Measurements from ENCODE around the gene EVPL.
"Not testable (repeated sequence)": the region's sequence is repeated elsewhere in the genome, so short reads cannot be mapped to it uniquely, and the experiment has no call there.

EVPL gene

DNA sequence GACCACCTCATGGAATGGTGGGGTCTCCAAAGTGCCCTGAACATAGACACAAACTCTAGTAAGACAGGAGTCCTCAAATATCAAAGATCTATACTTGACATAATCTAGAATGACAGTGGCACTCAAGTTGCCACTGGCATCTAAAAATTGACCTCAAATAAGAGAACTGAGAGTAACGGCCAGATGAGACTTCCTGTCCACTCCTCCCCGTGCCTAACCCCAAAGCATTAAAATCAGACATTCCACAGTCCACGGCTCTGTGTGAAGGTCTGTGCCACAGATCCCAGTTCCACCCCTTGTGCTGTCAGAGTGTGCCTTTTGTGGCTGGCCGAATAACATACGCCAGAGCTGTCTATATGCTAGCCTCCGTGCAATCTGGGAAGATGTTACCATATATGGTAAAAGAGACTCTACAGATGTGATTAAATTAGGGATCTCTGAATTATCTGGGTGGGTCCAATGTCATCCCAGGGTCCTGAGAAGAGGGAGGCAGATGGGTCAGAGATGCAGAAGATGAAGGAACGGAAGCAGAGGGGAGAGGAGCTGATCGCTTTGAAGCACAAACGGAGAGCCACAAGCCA, 21.0 kb upstream of the EVPL start:
- no peak for DNase-seq

DNA sequence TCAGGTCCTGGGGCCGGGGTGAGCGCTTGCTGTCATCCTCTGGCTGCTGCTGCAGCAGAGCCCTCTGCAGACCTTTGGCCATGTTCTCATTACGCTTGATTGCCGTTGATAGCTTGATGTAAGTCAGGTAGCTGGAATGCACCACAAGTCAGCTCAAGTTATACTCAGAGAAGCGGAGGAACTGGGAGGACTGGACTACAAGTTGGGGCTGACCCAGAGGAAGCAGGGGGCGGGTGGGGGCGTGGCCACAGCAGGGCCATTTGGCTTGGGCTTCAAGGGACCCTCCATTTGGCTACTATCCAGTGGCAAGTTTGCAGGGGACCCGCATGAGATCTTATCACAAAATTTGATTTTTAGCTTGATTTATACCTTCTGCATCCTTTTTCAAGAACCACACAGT, 19.0 kb upstream of the EVPL start:
- no peak for DNase-seq

DNA sequence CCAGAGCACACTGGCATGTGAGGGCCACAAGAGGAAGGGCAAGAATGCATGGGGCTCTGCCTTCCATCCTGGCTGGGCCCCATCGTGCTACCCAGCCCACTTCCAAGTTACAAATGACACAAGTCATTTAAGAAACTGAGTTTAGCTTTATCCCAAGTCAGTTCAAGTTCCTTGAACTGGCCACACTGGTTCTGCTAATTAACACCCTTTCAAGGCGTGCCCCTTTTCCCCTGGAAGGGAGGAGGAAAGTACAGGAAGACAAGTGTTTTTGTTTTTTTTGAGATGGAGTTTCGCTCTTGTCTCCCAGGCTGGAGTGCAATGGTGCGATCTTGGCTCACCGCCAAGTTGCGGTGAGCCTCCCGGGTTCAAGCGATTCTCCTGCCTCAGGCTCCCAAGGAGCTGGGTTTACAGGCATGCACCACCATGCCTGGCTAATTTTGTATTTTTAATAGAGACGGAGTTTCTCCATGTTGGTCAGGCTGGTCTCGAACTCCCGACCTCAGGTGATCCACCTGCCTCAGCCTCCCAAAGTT, 17.4 kb upstream of the EVPL start:
- DNase-seq: not testable (repeated sequence)

DNA sequence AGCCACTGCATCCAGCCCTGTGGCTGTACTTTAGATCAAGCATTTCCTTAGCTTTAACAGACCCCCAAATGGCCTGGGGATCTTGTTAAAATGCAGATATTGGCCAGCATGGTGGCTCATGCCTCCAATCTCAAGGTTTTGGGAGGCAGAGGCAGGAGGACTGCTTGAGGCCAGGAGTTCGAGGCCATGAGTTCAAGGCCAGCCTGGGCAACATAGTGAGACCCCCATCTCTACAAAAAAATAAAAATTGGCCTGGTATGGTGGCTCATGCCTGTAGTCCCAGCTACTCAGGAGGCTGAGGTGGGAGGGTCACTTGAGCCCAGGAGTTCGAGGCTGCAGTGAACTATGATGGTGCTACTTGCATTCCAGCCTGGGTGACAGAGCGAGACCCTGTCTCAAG, 15.8 kb upstream of the EVPL start:
- DNase-seq: not testable (repeated sequence)

DNA sequence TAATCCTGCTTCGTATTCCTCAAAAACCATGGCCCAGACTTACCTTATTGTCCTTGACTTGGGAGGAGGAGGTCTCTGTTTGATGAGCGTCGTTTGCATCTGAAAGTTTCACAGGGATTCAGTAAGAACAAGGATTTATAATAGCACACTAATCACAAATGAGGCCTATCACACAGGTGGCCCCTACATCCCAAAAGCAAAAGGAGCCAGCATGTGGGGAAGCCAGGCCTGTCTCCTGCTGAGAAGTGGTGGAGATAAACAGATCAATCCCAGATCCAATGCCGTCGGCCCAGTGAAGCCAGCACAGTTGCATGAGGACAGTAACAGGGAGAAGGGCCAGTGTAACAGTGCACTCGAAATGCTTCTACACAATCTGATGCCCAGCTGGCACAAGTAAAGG, 13.3 kb upstream of the EVPL start:
- DNase-seq: no peak

DNA sequence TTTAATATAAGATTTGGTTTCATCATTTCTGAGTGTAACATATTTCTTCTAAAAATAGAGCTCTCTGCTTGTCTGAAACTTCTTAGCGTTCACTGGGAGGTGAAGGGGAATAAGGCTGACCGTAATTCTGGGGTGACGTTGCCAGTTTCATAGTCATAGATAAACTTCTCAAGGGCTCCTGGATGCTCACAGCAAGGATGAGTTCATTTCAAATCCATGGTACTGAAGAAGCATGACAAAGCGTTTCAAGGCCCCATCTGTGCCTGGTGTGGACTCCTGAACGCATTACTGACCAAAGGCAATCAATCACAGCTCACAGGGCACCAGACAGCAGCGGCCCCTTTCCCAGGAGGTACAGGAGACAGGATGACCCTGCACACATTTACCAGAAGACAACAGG, 12.0 kb upstream of the EVPL start:
- DNase-seq: no peak

DNA sequence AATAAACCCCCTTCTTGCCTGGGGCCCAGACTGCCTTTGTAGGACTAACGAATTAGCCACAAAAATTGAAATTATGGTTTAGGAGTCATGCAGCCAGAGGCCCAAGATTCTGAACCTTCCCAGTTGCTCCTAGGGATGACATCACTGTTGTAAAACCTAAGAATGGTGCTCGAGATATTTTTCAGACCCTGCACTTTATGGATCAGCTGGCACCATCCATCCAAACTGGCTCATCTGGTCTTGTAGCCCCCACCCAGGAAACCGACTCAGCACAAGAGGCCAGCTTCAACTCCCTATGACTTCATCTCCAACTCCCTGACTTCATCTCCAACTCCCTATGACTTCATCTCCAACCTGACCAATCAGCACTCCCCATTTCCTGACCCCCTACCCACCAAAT, 10.9 kb upstream of the EVPL start:
- DNase-seq: no peak

DNA sequence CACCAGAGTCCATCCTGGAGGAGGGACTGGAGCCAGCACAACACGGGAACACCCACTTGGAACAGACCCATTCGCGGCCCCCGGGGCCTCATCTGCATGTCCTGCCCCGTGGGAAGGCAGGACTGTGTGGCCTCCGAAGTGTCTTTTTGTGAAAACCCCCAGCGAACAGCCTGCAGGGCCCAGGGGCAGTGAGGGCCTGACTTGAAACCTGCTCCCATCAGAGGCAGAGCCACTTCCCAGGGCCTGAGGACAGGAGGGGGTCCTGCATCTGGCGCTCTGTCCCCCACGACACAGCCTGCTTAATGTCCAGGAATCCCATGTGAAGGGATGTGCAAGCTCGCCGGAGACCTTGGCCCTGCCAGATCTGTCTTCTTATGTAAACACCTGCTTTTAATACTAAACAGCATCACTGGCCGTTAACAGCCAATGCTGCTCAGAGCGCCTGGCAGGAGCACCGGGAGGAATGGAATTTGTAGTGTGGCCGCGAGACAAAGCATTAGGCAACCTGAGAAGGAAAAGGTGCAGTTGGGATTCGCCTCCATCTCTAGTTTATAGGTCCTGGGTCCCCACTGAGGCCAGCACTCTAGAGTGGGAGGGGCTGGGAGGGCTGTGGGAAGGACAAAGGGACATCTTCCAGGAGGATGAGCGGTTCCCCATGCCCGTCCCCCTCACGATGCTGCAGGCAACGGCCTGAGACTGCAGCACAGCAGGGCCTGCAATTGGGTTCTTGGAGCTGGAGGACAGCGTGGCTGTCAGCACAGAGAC, 9.6 kb upstream of the EVPL start:
- no peak for DNase-seq

DNA sequence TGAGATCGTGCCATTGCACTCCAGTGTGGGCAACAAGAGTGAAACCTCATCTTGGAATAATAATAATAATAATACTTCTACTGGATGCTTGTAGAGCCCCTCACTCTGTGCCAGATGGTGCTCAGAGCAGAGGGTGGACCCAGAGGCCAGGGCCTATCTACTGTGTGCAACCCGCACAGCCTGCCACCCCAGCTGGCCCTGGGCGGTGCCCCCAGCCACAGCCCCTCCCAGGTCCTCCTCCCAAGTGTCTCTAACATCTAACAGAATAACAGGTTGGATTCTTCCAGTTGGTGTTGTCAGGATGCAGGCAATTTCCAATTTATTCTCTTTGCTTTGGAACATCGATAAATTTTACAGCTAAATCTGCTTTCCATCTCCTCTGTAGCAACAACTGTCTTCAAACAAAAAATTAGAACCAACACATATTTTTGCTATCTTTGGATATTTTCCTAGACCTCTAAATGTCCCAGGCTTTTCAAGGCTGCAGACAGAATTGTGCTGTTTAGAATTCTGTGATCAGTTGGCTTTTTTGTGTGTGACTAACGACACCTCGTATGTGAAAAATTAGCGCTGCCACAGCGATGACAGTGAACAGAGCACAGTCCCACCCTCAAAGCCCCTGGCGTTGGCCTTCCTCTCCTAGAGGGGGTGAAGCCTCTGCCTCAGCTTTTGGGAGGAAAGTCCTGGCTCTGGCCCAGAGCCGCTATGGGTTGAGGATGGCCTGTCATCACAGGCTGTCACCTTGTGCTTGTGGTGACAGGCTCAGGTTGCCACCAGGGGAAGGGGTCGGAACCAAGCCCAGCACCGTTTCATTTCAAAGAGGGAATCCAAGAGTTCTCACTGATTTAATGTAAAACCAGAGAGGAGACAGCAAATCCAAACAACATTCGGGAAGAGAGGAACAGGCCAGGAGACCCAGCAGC, 7.6 kb upstream of the EVPL start:
- no peak for DNase-seq

DNA sequence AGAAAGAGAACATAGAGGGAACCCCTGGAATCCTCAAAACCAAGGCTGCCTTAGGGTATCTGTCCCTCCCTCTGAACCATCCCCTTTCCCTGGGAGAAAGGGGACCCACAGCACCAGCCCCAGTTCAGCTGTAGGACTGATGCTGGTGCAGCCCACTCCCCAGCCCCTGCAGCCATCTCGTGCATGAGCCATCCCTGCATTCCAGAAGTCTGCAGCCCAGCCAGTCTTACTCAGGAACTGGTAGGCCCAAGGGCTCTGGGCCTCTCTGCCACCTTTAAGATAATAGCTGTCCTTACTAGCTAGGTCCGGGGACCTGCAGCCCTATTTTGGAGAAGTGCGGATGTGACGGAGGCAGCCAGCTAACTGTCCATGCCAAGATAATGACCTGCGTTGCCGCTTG, 6.0 kb upstream of the EVPL start:
- no peak for DNase-seq

DNA sequence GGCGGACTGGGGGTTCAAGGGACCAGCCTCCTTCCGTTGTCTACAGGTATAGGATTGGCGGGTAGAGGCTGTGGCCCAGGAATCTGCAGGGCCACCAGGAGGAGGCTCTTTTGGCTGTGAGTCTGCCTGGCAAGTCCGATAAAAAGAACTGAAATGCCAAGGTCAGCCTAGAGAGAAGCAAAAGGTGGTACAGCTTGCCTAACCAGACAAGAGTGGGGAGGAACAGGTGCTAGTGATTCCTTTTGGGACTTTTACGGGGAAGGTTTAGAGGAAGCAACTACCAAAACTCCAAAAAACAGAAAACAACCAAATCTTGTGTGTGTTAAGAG, 5.6 kb upstream of the EVPL start:
- DNase-seq: no peak

DNA sequence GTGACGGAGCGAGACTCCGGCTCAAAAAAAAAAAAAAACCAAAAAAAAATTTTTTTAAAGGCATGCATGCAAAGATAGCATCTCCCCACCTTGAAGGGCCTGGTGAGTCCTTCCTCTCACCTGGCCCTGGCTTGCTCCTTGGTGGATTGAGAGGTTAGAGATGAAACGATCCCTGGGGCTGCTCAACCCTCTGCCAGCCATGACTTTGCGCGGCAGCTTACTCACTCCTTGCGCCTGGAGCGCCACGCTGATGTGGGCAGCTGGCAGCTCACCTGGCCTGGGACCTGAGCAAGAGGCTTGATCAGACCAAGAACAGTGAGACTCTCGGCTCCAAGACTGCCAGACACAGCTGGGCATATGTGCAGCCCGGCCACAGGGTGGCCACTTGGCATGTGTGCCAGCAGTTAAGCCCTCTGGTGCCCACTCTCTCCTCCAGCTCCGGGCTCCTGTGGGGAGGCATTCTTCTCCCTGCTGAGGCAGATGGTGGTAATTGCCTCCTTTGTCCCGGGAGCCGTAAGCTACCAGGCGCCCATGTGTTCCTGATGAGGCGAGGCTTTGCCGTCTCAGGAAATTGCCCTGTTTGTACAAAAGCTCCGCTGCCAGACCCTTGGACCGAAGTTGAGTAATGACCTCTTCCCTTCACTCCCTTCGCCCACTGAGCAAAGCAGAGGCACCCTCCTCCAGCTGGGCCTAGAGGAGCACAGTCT, 5.1 kb upstream of the EVPL start:
- no peak for DNase-seq

DNA sequence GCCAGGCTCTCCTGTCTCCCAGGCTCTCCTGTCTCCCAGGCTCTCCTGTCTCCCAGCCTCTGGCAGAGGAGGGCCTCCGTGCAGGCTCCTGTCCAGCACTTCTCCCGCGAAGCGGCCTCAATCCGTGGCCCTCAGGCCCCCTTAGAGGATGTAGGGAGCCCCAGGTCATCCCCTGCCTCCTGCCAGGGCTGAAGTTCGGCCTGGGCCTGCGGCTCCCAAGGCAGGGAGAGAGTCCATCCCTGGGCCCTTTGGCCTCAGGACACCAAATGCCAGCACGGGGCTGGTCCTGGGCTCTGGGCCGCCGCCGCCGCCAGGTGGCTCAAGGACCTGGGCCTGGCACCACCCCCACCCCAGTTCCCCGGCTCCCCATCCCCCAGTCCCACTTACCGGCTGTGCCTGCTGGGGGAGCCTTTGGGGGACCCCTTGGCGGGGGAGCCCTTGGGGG, 370 bp downstream of the EVPL start:
- no peak for DNase-seq

DNA sequence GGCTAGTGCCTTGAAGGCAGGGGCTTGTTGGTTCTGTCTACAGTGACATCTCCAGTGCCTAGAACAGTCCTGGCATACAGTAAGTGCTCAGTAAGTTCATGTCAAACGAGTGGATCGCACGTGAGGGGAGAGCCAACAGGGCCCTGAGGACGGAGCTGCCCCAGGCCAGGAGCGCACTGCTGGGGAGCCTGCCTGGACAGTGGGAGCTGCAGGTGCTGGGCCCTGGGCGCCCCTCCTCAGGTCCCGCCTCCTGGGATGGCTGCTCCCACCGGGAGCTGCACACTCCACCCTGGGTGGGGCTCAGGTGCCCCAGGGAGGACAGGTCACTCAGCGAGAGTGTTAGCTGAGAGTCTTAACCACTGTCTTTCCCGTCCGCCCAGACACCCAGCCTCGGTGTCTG, 1.8 kb downstream of the EVPL start:
- DNase-seq: no peak

DNA sequence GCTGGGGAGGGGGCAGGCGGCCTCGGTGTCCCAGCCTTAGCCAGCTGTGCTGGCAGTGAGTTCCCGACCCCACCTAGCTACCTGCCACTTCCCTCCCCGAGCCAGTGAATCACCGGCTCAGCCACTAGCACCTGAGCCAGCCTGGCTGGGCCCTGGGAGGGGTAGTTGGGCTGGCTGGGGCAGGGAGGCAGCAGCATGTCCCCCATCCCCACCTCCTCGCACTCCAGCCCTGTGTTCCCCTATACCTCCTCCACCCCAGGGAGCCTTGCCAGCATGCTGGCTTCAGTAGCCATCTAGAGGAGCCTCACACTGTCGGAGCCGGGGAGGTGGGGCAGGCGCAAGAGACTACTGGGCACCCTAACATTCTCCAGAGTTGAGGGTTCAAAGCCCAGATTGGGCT, 2.8 kb downstream of the EVPL start:
- no peak for DNase-seq

DNA sequence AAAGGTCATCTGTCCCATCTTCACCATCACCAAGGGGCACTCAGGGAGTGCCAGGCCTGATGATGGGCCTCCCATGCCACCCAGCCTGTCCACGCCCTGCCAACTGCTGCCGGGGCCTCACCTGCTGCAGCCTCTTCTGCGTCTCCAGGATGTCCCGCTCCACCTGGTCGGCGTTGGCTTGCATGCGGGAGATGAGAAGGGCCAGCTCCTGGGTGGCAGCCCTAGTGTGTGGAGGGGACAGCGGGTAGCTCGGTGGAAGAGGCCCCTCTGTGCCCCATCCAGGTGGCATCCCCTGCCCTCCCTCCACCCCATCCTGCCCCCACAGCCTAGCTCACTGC, 3.2 kb downstream of the EVPL start:
- no peak for DNase-seq

DNA sequence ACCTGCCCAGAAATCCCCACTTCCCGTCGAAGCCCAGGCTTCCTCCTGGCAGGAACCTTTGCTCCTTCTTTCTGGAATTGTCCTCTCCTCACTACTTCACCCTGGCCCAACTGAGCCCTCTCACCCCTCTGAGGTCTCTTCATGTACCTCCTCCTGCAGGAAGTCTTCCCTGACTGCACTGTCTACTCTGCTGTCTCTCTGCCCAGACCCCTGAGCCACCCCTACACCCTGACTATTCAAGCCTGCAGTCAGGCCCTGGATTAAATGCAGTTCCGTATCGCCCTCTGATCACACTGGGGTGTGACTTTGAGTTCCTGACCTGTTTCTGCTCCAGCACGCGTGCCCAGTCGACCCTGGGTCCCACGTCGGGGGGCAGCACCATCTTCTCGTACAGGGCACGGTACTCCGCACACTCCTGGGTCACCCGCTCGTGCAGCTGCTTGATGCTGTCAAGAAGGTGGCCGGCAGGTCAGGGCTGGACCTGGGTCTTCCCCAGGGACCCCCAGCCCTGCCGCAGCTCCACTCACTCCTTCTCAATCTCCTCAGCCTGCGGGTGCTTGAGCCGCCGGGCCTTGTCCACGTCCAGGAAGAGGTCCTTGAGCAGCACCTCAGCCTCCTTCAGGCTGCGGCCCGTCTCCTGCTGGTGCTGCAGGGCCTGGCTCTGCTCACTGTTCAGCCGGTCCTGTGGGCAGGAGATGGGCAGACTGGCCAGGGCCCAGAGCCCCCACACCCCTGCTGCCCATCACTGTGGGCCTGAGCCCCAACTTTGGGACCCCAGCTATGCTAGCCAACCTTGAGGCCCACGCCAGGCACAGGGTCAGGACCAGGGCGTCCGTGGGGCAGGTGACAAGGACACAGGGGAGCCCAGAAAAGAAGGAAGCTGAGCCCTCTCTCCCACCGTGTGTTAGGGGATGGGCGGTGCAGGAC, 3.9 kb downstream of the EVPL start:
- DNase-seq: no peak

DNA sequence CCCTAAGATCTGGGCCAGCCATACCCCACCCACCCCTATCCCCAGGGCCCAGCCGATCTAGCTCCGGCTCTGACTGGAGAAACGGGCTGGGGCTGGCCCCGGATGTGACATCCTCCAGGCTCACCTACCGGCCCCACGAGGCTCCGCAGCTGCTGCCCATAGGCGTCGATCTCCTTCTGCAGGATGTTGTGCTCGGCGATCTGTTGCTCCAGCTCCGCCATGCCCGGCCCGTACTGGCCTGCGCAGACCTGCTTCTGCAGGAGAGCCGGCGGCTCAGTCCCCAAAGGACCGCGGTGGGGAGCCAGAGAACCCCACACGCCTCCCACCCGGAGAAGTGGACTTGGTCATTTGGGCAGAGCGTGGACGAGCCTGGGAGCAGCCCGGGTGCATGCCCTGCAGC, 4.8 kb downstream of the EVPL start:
- DNase-seq: no peak

DNA sequence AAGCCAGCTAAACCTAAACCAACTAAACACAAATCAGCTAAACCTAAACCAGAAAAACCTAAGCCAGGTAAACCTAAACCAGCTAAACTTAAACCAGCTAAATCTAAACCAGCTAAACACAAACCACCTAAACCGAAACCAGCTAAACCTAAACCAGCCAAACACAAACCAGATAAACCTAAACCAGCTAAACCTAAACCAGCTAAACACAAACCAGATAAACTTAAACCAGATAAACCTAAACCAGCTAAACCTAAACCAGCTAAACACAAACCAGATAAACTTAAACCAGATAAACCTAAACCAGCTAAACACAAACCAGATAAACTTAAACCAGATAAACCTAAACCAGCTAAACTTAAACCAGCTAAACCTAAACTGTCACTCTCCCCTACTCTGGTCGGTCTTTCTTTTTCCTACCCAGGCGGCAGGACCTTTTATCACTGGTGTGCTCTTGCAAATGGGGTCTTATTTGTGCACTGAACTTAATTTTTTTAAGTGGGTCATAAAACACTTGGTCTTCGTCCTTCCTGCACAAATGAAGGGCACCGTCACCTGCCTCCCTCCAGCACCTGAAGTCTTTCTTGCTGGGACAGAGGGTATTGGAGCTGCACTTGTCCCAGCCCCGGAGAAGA, 7.2 kb downstream of the EVPL start:
- DNase-seq: no peak

DNA sequence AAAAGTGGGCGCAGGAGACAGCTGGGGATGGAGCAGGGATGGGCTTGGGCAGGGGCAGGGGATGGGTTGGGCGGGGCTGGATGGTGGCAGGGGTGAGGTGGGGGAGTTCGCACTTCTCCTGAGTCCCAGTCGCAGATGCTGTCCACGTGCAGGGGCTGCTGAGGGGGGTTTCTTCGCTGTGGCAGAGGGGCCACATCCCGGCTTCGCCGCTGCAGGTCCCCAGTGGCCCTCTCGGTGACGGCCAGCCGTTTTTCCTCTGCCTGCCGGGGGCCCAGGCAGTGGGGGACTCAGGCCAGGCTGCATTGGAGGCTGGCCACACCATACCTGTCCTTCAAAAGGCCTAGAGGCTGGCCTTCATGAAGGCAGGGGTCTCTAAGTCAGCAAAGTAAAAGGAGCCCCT, 8.3 kb downstream of the EVPL start:
- DNase-seq: no peak

DNA sequence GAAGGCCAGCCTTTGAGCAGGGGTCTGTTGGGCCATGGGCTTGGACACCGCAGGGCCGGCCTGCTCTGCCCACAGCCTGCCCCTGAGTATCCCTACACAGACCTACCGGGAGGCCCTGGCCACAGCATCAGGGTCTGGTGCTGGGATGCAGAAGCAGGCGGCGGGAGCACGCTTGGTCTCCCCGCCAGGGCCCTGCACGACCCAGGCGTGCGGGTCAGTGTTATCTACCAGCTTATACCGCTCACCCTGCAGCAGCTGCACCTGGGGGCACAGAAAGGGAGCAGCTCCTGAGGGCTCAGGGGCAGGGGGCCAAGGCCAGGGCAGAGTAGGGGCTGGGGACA, 8.8 kb downstream of the EVPL start:
- no peak for DNase-seq

Measured in midbrain (tissue), 1 donor.